Measurements from ENCODE around the gene ABLIM2. TPM values are rescaled to one million over a fixed set of nuclear protein-coding genes. Genes with fewer than 3 reads are reported as not detected.

ABLIM2 gene
- total and polyA plus RNA-seq, 2 of the 13 experiments (the other 11 are each of a cell fraction or from before 2014, with no cell fraction given) = 0.20 to 0.37 TPM

DNA sequence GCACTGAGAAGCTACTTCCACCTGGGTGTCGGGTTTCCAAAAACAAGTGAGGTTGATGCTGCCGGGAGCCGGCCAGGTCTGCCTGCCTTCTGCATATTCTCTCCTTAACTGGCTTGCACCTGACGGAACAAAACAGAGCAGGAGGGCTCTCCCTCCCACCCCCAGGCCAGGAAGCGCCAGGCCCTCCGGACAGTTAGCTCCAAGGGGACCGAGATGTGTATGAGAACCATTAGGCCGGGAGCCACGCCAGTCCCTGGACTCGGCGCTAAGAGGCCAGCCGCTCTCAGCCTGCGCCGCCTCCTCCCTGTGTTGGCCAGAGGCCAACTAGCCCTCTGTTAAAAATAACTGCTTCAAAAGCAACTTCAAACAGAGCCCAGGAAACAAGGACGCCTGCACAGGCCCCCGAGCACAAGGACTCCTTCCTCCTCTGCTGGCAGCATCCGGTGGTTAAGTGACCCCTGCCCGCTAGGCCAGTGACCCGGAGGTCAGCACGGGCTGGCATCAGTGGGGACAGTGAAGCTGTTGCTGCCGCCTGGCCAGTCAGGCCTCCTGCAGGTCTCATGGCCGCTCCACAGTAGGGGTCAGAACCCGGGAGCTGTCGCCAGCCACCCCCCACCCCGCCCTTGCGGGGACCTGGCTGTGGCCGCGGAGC, 107.9 kb downstream of the ABLIM2 start (continued):
- TF ChIP-seq, protein P1, sequence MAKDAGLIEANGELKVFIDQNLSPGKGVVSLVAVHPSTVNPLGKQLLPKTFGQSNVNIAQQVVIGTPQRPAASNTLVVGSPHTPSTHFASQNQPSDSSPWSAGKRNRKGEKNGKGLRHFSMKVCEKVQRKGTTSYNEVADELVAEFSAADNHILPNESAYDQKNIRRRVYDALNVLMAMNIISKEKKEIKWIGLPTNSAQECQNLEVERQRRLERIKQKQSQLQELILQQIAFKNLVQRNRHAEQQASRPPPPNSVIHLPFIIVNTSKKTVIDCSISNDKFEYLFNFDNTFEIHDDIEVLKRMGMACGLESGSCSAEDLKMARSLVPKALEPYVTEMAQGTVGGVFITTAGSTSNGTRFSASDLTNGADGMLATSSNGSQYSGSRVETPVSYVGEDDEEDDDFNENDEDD (CRISPR knock-in tag; IDR thresholded peaks at IDR 0.05; ENCODE audit: borderline replicate concordance) = peak; percentile 57
- TF ChIP-seq, protein P2, sequence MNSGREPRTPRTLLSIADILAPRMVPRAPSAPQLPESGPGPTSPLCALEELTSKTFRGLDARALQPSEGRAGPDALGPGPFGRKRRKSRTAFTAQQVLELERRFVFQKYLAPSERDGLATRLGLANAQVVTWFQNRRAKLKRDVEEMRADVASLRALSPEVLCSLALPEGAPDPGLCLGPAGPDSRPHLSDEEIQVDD (CRISPR knock-in tag; IDR thresholded peaks at IDR 0.05; ENCODE audit: borderline replicate concordance) = no peak
- TF ChIP-seq ZNF766 (CRISPR knock-in tag; IDR thresholded peaks at IDR 0.05; ENCODE audit: borderline replicate concordance) = peak; percentile 61; the same call in 1 of the 2 replicates
- TF ChIP-seq, protein P3, sequence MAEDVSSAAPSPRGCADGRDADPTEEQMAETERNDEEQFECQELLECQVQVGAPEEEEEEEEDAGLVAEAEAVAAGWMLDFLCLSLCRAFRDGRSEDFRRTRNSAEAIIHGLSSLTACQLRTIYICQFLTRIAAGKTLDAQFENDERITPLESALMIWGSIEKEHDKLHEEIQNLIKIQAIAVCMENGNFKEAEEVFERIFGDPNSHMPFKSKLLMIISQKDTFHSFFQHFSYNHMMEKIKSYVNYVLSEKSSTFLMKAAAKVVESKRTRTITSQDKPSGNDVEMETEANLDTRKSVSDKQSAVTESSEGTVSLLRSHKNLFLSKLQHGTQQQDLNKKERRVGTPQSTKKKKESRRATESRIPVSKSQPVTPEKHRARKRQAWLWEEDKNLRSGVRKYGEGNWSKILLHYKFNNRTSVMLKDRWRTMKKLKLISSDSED (CRISPR knock-in tag; IDR thresholded peaks at IDR 0.05) = no peak
- no peak for TF ChIP-seq NONO (IDR thresholded peaks at IDR 0.05)
- 0 out of 2 replicates have a peak, but pooled peaks have one; percentile 36 for TF ChIP-seq NONO (CRISPR knock-in tag; conservative IDR thresholded peaks at IDR 0.05)
- no peak for TF ChIP-seq DR1 (CRISPR knock-in tag; IDR thresholded peaks at IDR 0.05)
- TF ChIP-seq, protein P4, sequence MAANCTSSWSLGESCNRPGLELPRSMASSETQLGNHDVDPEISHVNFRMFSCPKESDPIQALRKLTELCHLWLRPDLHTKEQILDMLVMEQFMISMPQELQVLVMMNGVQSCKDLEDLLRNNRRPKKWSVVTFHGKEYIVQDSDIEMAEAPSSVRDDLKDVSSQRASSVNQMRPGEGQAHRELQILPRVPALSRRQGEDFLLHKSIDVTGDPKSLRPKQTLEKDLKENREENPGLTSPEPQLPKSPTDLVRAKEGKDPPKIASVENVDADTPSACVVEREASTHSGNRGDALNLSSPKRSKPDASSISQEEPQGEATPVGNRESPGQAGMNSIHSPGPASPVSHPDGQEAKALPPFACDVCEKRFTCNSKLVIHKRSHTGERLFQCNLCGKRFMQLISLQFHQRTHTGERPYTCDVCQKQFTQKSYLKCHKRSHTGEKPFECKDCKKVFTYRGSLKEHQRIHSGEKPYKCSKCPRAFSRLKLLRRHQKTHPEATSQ (CRISPR knock-in tag; IDR thresholded peaks at IDR 0.05; ENCODE audit: borderline replicate concordance) = peak; percentile 53; the same call in 1 of the 2 replicates
- TF ChIP-seq, protein P5, sequence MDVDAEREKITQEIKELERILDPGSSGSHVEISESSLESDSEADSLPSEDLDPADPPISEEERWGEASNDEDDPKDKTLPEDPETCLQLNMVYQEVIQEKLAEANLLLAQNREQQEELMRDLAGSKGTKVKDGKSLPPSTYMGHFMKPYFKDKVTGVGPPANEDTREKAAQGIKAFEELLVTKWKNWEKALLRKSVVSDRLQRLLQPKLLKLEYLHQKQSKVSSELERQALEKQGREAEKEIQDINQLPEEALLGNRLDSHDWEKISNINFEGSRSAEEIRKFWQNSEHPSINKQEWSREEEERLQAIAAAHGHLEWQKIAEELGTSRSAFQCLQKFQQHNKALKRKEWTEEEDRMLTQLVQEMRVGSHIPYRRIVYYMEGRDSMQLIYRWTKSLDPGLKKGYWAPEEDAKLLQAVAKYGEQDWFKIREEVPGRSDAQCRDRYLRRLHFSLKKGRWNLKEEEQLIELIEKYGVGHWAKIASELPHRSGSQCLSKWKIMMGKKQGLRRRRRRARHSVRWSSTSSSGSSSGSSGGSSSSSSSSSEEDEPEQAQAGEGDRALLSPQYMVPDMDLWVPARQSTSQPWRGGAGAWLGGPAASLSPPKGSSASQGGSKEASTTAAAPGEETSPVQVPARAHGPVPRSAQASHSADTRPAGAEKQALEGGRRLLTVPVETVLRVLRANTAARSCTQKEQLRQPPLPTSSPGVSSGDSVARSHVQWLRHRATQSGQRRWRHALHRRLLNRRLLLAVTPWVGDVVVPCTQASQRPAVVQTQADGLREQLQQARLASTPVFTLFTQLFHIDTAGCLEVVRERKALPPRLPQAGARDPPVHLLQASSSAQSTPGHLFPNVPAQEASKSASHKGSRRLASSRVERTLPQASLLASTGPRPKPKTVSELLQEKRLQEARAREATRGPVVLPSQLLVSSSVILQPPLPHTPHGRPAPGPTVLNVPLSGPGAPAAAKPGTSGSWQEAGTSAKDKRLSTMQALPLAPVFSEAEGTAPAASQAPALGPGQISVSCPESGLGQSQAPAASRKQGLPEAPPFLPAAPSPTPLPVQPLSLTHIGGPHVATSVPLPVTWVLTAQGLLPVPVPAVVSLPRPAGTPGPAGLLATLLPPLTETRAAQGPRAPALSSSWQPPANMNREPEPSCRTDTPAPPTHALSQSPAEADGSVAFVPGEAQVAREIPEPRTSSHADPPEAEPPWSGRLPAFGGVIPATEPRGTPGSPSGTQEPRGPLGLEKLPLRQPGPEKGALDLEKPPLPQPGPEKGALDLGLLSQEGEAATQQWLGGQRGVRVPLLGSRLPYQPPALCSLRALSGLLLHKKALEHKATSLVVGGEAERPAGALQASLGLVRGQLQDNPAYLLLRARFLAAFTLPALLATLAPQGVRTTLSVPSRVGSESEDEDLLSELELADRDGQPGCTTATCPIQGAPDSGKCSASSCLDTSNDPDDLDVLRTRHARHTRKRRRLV (CRISPR knock-in tag; IDR thresholded peaks at IDR 0.05) = no peak
- no peak for TF ChIP-seq ZBTB21 (CRISPR knock-in tag; IDR thresholded peaks at IDR 0.05)
- no peak for TF ChIP-seq CHD2 (IDR thresholded peaks at IDR 0.05; ENCODE audit: low read depth, low read length)
- no peak; the same call in 1 of the 2 replicates for TF ChIP-seq CEBPG (CRISPR knock-in tag; IDR thresholded peaks at IDR 0.05)
- no peak for TF ChIP-seq DNMT1 (CRISPR knock-in tag; IDR thresholded peaks at IDR 0.05)
- no peak for TF ChIP-seq PCBP2 (optimal IDR thresholded peaks at IDR 0.05; ENCODE audit: low read depth, low read length, poor library complexity, severe bottlenecking)
- TF ChIP-seq GATAD1 (CRISPR knock-in tag; IDR thresholded peaks at IDR 0.05) = no peak
- TF ChIP-seq ZBTB20 (CRISPR knock-in tag; IDR thresholded peaks at IDR 0.05; ENCODE audit: borderline replicate concordance, low read depth) = peak; percentile 51; the same call in 1 of the 2 replicates
- TF ChIP-seq ZNF569 (CRISPR knock-in tag; IDR thresholded peaks at IDR 0.05; ENCODE audit: borderline replicate concordance) = no peak
- TF ChIP-seq ZNF572 (CRISPR knock-in tag; IDR thresholded peaks at IDR 0.05) = no peak
- TF ChIP-seq CCAR2 (optimal IDR thresholded peaks at IDR 0.05; ENCODE audit: low read depth, low read length) = peak; percentile 85
- TF ChIP-seq ZNF30 (CRISPR knock-in tag; IDR thresholded peaks at IDR 0.05) = no peak
- TF ChIP-seq ZFP1 (CRISPR knock-in tag; IDR thresholded peaks at IDR 0.05) = 0 out of 2 replicates have a peak, but pooled peaks have one; percentile 54

Measured in HepG2 (cell line).